ENCODE measurements around the gene NPHS1.
"Not testable (repeated sequence)": the region's sequence is repeated elsewhere in the genome, so short reads cannot be mapped to it uniquely, and the experiment has no call there.

Gene NPHS1

GRCh38 chr19:35848919-35849505 lies 3.3 kb downstream of the NPHS1 start:
- in situ Hi-C loops (cut with MboI; ENCODE audit: low sequenced_read_pairs), result no loop called here

GRCh38 chr19:35848486-35848885 lies 3.8 kb downstream of the NPHS1 start:
- in situ Hi-C loops (cut with MboI; ENCODE audit: low sequenced_read_pairs), result no loop called here

GRCh38 chr19:35847911-35848310 lies 4.4 kb downstream of the NPHS1 start:
- in situ Hi-C loops (cut with MboI; ENCODE audit: low sequenced_read_pairs), result no loop called here

- in situ Hi-C loops (cut with MboI; ENCODE audit: low sequenced_read_pairs), result no loop called here
Measured at GRCh38 chr19:35846038-35846668, 6.2 kb downstream of the NPHS1 start.

GRCh38 chr19:35845215-35846037 lies 6.9 kb downstream of the NPHS1 start:
- in situ Hi-C loops (cut with MboI; ENCODE audit: low sequenced_read_pairs), result no loop called here

- in situ Hi-C loops (cut with MboI; ENCODE audit: low sequenced_read_pairs), result no loop called here
Measured at GRCh38 chr19:35844482-35845214, 7.7 kb downstream of the NPHS1 start.

- in situ Hi-C loops (cut with MboI; ENCODE audit: low sequenced_read_pairs), result no loop called here
Measured at GRCh38 chr19:35843676-35844481, 8.4 kb downstream of the NPHS1 start.

- in situ Hi-C loops (cut with MboI; ENCODE audit: low sequenced_read_pairs), result no loop called here
Measured at GRCh38 chr19:35842666-35843272, 9.5 kb downstream of the NPHS1 start.

GRCh38 chr19:35841961-35842595 lies 10.2 kb downstream of the NPHS1 start:
- in situ Hi-C loops (cut with MboI; ENCODE audit: low sequenced_read_pairs), result no loop called here

- in situ Hi-C loops (cut with MboI; ENCODE audit: low sequenced_read_pairs), result not testable (repeated sequence)
Measured at GRCh38 chr19:35836096-35836495, 16.2 kb downstream of the NPHS1 start.

- in situ Hi-C loops (cut with MboI; ENCODE audit: low sequenced_read_pairs), result no loop called here
Measured at GRCh38 chr19:35833972-35834371, 18.3 kb downstream of the NPHS1 start.

- in situ Hi-C loops (cut with MboI; ENCODE audit: low sequenced_read_pairs), result no loop called here
Measured at GRCh38 chr19:35832054-35832453, 20.2 kb downstream of the NPHS1 start.

GRCh38 chr19:35830986-35831385 lies 21.3 kb downstream of the NPHS1 start:
- in situ Hi-C loops (cut with MboI; ENCODE audit: low sequenced_read_pairs), result no loop called here

- in situ Hi-C loops (cut with MboI; ENCODE audit: low sequenced_read_pairs), result no loop called here
Measured at GRCh38 chr19:35828692-35829301, 23.5 kb downstream of the NPHS1 start.

- in situ Hi-C loops (cut with MboI; ENCODE audit: low sequenced_read_pairs), result no loop called here
Measured at GRCh38 chr19:35824150-35824549, 28.2 kb downstream of the NPHS1 start.

- in situ Hi-C loops (cut with MboI; ENCODE audit: low sequenced_read_pairs), result no loop called here
Measured at GRCh38 chr19:35822579-35822978, 29.7 kb downstream of the NPHS1 start.

GRCh38 chr19:35818445-35818844 lies 33.9 kb downstream of the NPHS1 start:
- in situ Hi-C loops (cut with MboI; ENCODE audit: low sequenced_read_pairs), result no loop called here

GRCh38 chr19:35816846-35817245 lies 35.5 kb downstream of the NPHS1 start:
- in situ Hi-C loops (cut with MboI; ENCODE audit: low sequenced_read_pairs), result no loop called here

GRCh38 chr19:35816262-35816661 lies 36.0 kb downstream of the NPHS1 start:
- in situ Hi-C loops (cut with MboI; ENCODE audit: low sequenced_read_pairs), result no loop called here
